ENCODE data around the gene ABLIM1. TPM values are rescaled to one million over a fixed set of nuclear protein-coding genes. Genes with fewer than 3 reads are reported as not detected.

Gene ABLIM1
- total and polyA plus RNA-seq, 3 donors from 2014 or later, result 90.0 to 137 (median 128) TPM

DNA sequence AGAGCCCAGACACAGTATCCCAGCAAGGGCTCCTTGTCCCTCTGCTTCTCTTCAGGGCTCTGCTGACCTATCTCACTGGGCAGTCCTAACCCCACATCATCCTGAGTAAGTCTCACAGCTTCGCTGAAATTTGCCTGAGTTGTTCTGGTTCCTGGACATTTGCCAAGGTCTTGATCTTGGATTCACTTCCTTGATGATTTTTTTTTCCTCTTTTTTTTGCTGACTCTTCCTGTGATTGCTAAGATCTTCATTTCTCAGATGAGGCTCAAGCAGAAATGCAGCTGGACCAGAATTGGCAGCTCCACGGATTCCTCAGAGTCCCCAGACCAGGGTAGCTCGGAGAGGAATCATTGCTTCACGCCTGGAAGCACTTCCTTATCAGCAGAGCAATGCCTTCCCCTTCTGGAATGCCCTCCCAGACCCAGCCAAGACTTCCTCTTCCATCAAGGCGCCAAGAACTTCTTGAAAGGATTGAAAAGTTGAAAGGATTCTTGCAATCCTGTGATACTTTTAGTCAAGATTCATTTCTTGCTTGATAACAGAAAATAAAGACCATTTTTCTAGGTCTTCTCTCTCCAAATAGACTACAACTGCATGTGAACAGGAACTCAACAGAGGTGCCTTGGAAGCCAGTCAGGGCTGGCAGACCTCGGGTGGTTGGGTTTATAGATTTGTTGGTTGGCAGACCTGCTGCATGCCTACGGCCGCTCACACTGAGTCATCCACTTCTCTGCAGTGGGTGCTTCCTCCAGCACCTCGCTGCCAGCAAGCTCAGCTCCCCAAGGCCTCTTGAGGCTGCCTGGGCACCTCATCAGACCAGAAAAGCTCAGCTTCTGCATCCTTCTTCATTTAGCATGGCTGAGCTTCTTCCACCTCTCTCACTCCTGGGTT, 244.9 kb downstream of the ABLIM1 start:
- H3K4me1 ChIP-seq, result no peaks in the 10 kb centered on the region
- H3K9me3 ChIP-seq, result no peaks in the 10 kb centered on the region
- TF ChIP-seq POLR2A (IDR thresholded peaks at IDR 0.05), result no peak
- TF ChIP-seq, protein P1, sequence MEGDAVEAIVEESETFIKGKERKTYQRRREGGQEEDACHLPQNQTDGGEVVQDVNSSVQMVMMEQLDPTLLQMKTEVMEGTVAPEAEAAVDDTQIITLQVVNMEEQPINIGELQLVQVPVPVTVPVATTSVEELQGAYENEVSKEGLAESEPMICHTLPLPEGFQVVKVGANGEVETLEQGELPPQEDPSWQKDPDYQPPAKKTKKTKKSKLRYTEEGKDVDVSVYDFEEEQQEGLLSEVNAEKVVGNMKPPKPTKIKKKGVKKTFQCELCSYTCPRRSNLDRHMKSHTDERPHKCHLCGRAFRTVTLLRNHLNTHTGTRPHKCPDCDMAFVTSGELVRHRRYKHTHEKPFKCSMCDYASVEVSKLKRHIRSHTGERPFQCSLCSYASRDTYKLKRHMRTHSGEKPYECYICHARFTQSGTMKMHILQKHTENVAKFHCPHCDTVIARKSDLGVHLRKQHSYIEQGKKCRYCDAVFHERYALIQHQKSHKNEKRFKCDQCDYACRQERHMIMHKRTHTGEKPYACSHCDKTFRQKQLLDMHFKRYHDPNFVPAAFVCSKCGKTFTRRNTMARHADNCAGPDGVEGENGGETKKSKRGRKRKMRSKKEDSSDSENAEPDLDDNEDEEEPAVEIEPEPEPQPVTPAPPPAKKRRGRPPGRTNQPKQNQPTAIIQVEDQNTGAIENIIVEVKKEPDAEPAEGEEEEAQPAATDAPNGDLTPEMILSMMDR (IDR thresholded peaks at IDR 0.05), result no peak
- H3K27ac ChIP-seq, result no peak overlapping the region
- no peak overlapping the region for H3K4me3 ChIP-seq
- DNase-seq, result no peak
- intact Hi-C loops (cut with DNase I; ENCODE audit: low total_unique reads), result no loop called here
- no peaks in the 10 kb centered on the region for H3K36me3 ChIP-seq (ENCODE audit: low read depth, missing control alignments)
- H3K27me3 ChIP-seq, result no peaks in the 10 kb centered on the region
- WGBS, 2 donors, result 62 to 63% methylated on average over 8 to 9 of the region's 9 CpGs

DNA sequence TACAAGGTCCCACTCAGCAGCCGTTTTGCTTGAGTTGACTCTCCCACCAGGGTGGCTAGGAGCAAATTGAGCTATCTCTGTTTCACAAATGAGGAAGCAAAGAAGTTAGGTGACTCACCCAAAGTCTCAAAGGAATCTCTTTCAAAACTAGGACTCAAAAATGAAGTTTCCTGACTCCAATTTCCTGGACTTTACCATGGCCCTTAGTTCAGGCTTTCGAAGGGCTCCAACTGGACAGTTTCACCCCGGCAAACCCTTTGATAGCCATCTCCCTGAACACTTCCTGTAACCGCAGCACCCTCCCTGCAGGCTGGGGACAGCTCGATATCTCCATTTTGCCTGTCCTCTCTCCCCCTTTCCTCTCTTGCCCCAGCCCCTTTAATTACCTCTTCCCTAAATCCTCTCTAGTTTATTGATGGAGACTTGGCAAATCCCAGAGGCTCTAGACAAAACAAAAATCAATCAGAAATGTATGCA, 249.1 kb downstream of the ABLIM1 start:
- 77 to 81% methylated on average over 5 of the region's 5 CpGs for WGBS, 2 donors
- H3K9me3 ChIP-seq, result no peaks in the 10 kb centered on the region
- no peak overlapping the region for H3K27ac ChIP-seq
- no peak overlapping the region for H3K4me3 ChIP-seq
- no peaks in the 10 kb centered on the region for H3K36me3 ChIP-seq (ENCODE audit: low read depth, missing control alignments)
- TF ChIP-seq, protein P1 (IDR thresholded peaks at IDR 0.05), result no peak
- TF ChIP-seq POLR2A (IDR thresholded peaks at IDR 0.05), result no peak
- no peak for DNase-seq
- no peaks in the 10 kb centered on the region for H3K27me3 ChIP-seq
- intact Hi-C loops (cut with DNase I; ENCODE audit: low total_unique reads), result loop anchor here (10.0 kb wide), 1 partner anchor 104 kb away; no protein-coding TSS in a partner anchor
- H3K4me1 ChIP-seq, result peaks cover 9% of the 10 kb centered on the region

DNA sequence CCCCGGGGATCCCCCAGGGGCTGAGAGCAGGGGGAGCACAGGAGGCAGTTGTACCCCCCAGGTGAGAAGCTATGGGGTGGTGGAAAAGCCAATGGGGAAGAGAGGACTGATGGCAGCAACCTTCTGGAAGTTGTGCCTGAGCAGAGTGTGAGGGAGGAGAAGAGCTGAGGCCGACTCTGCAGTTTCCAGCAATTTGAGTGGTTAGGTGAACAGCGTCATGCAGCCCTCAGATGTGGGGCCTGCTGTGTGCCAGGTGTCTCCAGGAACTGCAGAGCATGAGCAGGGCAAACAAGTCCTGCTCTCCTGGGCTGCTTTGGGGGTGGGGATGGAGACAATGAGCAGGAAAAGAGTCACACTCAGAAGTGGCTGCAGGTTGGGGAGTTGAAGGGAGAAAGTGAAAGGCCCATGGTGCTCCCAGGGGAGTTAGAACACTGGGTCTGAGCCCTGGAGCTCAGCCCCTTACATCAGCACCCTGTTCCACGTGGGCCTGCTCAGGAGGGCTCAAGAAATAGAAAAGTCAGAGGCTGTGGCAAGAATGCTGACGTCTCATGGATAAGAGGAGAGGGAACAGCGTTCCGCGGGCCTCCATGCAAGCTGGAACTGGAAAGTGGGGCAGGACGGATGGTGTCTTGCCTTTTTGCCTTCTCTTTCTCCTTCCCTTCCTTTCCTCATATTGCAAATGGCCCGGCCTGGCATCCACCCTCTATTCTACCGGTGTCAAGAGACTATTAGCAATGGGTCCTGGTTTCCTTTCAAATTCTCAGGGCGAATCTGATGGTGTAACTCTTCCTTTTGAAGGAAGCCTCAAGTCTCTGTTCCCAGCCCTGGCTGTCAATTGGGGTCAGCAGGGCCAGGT, 249.7 kb downstream of the ABLIM1 start:
- intact Hi-C loops (cut with DNase I; ENCODE audit: low total_unique reads), result loop anchor here (10.0 kb wide), 1 partner anchor 104 kb away; no protein-coding TSS in a partner anchor
- no peaks in the 10 kb centered on the region for H3K9me3 ChIP-seq
- H3K4me3 ChIP-seq, result no peak overlapping the region
- H3K4me1 ChIP-seq, result peaks cover 14% of the 10 kb centered on the region
- H3K27ac ChIP-seq, result no peak overlapping the region
- DNase-seq, result no peak
- no peak for TF ChIP-seq POLR2A (IDR thresholded peaks at IDR 0.05)
- TF ChIP-seq, protein P1 (IDR thresholded peaks at IDR 0.05), result no peak
- 79 to 83% methylated on average over 12 of the region's 12 CpGs for WGBS, 2 donors
- H3K27me3 ChIP-seq, result no peaks in the 10 kb centered on the region
- H3K36me3 ChIP-seq (ENCODE audit: low read depth, missing control alignments), result no peaks in the 10 kb centered on the region

DNA sequence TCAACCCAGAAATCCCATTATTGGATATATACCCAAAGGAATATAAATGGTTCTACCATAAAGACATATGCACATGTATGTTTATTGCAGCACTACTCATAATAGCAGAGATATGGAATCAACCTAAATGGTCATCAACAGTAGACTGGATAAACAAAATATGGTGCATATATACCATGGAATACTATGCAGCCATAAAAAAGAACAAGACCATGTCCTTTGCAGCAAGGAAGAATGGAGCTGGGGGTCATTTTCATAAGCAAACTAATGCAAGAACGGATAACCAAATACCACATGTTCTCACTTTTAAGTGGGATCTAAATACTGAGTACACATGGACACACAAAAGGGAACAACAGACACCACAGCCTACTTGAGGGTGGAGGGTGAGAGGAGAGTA, 251.6 kb downstream of the ABLIM1 start:
- H3K36me3 ChIP-seq (ENCODE audit: low read depth, missing control alignments), result no peaks in the 10 kb centered on the region
- H3K4me3 ChIP-seq, result no peak overlapping the region
- no peaks in the 10 kb centered on the region for H3K27me3 ChIP-seq
- intact Hi-C loops (cut with DNase I; ENCODE audit: low total_unique reads), result loop anchor here (10.0 kb wide), 1 partner anchor 102 kb away; no protein-coding TSS in a partner anchor
- no peak overlapping the region for H3K27ac ChIP-seq
- 89 to 96% methylated on average over 1 of the region's 1 CpG for WGBS, 2 donors
- no peak for DNase-seq
- H3K4me1 ChIP-seq, result peaks cover 20% of the 10 kb centered on the region
- no peaks in the 10 kb centered on the region for H3K9me3 ChIP-seq
- TF ChIP-seq POLR2A (IDR thresholded peaks at IDR 0.05), result no peak
- TF ChIP-seq, protein P1 (IDR thresholded peaks at IDR 0.05), result no peak

All from testis (tissue), 3 donors.